Kidney epithelial cell (primary cell): ENCODE measurements around the gene CPNE4. TPM values are rescaled to one million over a fixed set of nuclear protein-coding genes. Genes with fewer than 3 reads are reported as not detected.

ENCODE experiments used
- DNase-seq: peaks from one replicate; pipeline ENCODE4 v3.0.0-alpha.2; 2010; ENCODE audit warnings: low read depth
- H3K27me3 ChIP-seq: 2 replicates; pipeline ENCODE4 v1.6.0; 2011; ENCODE audit warnings: low read length; ENCODE audit not compliant: control insufficient read depth, insufficient read depth
- H3K36me3 ChIP-seq: 2 replicates; pipeline ENCODE4 v1.5.1; 2011; ENCODE audit warnings: low read length; ENCODE audit not compliant: control insufficient read depth, insufficient read depth
- H3K4me3 ChIP-seq: 2 replicates; pipeline ENCODE4 v1.5.1; 2011; ENCODE audit warnings: low read depth, mild to moderate bottlenecking, control low read depth, low read length
- total RNA-seq: library from RNA; depleted of rRNA; stranded (reverse); fragments of >200 nt; gene quantifications from 2 replicates; pipeline ENCODE4 v1.2.3, GENCODE V29; 2015
- TF ChIP-seq, protein P1 (sequence below): IDR thresholded peaks from 2 replicates; pipeline ENCODE4 v1.5.1; 2011; ENCODE audit warnings: mild to moderate bottlenecking, moderate library complexity, low read length, control low read depth, inconsistent platforms; ENCODE audit not compliant: insufficient read depth, poor library complexity, severe bottlenecking

The CPNE4 gene
- total RNA-seq, 1 donor from 2014 or later: 3.7 TPM

DNA sequence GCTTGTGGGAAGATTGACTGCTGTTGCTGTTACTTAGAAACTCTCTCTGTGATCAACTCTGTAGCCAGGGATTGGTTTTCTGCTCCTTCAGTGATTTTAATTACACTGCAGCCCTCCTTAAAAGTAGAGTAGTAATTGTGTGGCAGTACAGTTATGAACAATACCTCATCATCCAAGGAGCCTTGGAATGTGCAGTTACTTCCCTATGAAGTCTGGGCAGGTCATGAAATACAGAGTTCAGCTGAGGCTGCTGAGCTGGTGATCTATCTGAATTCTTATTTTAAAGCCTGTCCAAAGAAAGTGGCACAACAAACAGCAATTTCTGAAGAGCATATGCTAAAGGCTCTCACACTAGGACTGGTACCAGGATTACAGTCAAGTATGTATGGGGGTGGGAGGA, 494.7 kb downstream of the CPNE4 start:
- Histone ChIP-seq H3K36me3 (no peaks in the 10 kb centered on the region), H3K27me3 (no peaks in the 10 kb centered on the region), H3K4me3 (no peak overlapping the region)
- TF ChIP-seq, protein P1, sequence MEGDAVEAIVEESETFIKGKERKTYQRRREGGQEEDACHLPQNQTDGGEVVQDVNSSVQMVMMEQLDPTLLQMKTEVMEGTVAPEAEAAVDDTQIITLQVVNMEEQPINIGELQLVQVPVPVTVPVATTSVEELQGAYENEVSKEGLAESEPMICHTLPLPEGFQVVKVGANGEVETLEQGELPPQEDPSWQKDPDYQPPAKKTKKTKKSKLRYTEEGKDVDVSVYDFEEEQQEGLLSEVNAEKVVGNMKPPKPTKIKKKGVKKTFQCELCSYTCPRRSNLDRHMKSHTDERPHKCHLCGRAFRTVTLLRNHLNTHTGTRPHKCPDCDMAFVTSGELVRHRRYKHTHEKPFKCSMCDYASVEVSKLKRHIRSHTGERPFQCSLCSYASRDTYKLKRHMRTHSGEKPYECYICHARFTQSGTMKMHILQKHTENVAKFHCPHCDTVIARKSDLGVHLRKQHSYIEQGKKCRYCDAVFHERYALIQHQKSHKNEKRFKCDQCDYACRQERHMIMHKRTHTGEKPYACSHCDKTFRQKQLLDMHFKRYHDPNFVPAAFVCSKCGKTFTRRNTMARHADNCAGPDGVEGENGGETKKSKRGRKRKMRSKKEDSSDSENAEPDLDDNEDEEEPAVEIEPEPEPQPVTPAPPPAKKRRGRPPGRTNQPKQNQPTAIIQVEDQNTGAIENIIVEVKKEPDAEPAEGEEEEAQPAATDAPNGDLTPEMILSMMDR: no peak
- no peak for DNase-seq

DNA sequence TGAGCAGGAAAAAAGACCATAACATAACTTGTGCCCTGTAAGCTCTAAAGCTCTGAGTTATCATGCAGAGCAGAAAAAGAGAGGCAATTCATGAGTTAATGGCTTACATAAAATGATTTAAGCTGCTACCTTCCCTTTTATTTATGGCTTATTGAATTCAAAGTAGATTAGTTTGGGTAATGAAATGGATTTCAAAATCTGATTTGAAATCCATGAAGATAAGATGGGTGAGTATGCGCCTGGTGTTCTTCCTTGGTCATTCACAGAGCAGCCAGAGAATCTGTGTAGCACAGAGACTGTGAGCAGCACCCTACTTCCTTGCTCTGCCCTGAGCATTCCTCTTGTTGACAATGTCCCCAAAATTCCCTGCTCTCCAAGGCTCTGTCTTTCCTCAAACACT, 495.8 kb downstream of the CPNE4 start:
- TF ChIP-seq, protein P1: no peak
- Histone ChIP-seq H3K36me3 (no peaks in the 10 kb centered on the region), H3K4me3 (no peak overlapping the region), H3K27me3 (no peaks in the 10 kb centered on the region)
- DNase-seq: no peak

DNA sequence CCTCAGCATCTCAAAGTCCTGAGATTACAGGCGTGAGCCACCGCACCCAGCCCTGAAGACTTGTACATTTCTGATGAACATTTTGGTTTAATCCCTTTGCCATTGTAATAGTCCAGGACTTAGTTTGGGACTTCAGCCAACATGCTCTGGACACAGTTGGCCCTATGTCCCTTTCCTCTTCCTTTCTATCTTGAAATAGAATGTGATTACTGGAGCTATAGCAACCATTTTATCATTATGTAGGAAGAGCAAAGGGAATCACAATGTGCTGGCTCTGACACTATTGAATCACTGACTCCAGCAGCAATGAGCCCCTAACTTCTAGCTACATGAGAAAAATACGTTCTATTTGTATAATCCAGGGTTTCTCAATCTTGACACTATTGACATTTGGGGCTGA, 497.3 kb downstream of the CPNE4 start:
- no peak for DNase-seq
- Histone ChIP-seq H3K36me3 (no peaks in the 10 kb centered on the region), H3K4me3 (no peak overlapping the region), H3K27me3 (no peaks in the 10 kb centered on the region)
- TF ChIP-seq, protein P1: no peak

DNA sequence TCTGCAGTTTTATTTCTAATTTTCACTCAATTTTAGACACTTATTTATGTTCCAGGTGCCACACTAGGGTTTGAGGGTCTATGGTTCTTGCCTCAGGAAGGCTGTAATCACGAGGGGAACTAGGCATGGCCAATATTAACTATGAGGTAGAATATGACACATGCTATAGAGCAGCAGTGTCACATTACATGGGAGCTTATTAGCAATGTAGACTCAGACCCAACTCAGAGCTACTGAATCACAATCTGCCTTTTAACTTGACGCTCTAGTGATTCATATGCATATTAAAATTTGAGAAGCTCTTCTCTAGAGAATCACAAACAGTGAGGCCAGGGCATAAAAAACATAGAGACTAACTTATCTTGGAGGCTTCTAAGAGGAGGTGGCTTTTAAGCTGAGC, 499.2 kb downstream of the CPNE4 start:
- H3K27me3 ChIP-seq: no peaks in the 10 kb centered on the region
- TF ChIP-seq, protein P1: no peak
- H3K36me3 ChIP-seq: no peaks in the 10 kb centered on the region
- H3K4me3 ChIP-seq: no peak overlapping the region
- no peak for DNase-seq

DNA sequence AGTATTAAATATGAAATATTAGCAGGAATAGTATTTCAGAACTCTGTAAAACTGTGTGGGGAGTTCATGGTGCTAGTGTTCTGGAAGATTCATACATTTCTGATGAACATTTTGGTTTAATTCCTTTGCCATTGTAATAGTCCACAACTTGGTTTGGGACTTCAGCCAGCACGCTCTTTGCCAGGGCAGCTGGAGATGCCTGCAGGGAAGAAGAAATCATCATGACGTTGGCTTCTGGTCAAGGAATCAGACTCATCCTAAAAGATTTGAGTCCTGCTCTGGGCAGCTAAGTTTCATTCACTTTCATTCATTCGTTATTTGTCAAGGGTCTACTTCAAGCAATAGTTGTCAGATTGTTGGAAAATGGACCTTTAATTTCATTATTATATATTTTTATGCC, 499.7 kb downstream of the CPNE4 start:
- H3K36me3 ChIP-seq: no peaks in the 10 kb centered on the region
- H3K4me3 ChIP-seq: no peak overlapping the region
- TF ChIP-seq, protein P1: no peak
- DNase-seq: no peak
- no peaks in the 10 kb centered on the region for H3K27me3 ChIP-seq

DNA sequence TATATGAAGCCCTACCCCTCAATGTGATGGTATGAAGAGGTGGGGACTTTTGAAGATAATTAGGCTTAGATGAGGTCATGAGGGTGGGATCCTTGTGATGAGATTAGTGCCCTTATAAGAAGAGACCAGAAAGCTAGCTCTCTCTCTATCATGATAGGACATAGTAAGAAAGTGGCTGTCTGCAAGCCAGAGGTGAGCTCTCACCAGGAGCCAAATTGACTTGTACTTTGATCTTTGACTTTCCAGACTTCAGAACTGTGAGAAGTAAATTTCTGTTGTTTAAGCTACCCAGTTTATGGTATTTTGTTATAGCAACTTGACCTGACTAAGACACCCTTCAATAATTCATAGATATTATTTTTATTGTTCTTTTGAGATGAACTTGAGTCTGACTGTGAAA, 502.2 kb downstream of the CPNE4 start:
- TF ChIP-seq, protein P1: no peak
- H3K27me3 ChIP-seq: no peaks in the 10 kb centered on the region
- no peak overlapping the region for H3K4me3 ChIP-seq
- H3K36me3 ChIP-seq: no peaks in the 10 kb centered on the region
- no peak for DNase-seq
